K562 (cell line): ENCODE measurements around the gene GLP2R. TPM values are rescaled to one million over a fixed set of nuclear protein-coding genes. Genes with fewer than 3 reads are reported as not detected.

Experiments
- ZBTB40 ChIP-seq, 2 experiments: fragments of 450-650 bp in 1 of 2; sonication (generic) in 1 of 2; formaldehyde crosslinking in 1 of 2; IDR thresholded peaks; 2 replicates each; pipeline versions ENCODE4 v1.7.1 to v1.9.0; 2016 to 2022; ENCODE audit warnings: inconsistent platforms in 1 of 2, mild to moderate bottlenecking in 1 of 2, missing genetic modification reagents in 1 of 2
- polyA plus RNA-seq, 8 experiments: library from polyadenylated mRNA; depleted of rRNA in 4 of 8; stranded (reverse) in 5 of 8; unstranded in 3 of 8; fragments of >200 nt; fragmentation: Nextera tagmentation in 2 of 8; fragmentation: Illumina TruSeq in 1 of 8; extraction: Ambion mirVana in 2 of 8; extraction: Trizol in 1 of 8; gene quantifications; 2 replicates each; pipeline versions ENCODE4 v1.2.1 to v1.2.3, GENCODE V29; 2011 to 2014; ENCODE audit warnings: inconsistent platforms in 1 of 8, missing spikeins in 1 of 8
- total RNA-seq, 7 experiments: library from RNA; depleted of rRNA in 6 of 7; stranded (reverse); fragments of >200 nt in 6 of 7; fragmentation: Illumina TruSeq in 2 of 7; extraction: Trizol in 2 of 7; gene quantifications; 2 replicates each; pipeline versions ENCODE4 v1.2.1 to v1.2.3, GENCODE V29; 2011 to 2021; ENCODE audit warnings: low replicate concordance in 1 of 7

The GLP2R gene
- total and polyA plus RNA-seq, 9 of the 15 experiments (the other 6 are each of a cell fraction or from before 2014, with no cell fraction given), result not detected

GRCh38 chr17:9845306-9845705 is 19.6 kb downstream of the GLP2R start (continued):
- TF ChIP-seq ZBTB40 (IDR thresholded peaks at IDR 0.05) (no peak), ZBTB40 (CRISPR knock-in tag; IDR thresholded peaks at IDR 0.05) (no peak)
